Breast epithelium (tissue), 3 donors: ENCODE data around the gene SLC2A11.

Source experiments
- POLR2A ChIP-seq: fragments of 450-650 bp; IDR thresholded peaks from one replicate; pipeline ENCODE4 v1.6.1; 2016; ENCODE audit warnings: antibody characterized with exemption, mild to moderate bottlenecking, moderate library complexity
- POLR2AphosphoS5 ChIP-seq, 3 donors: sonication (generic); formaldehyde crosslinking; IDR thresholded peaks; one replicate each; pipeline ENCODE4 v1.6.1; 2017; ENCODE audit warnings: antibody characterized with exemption in 3 of 3
- TF ChIP-seq, protein P1 (sequence below), 3 donors: fragments of 450-650 bp; IDR thresholded peaks; one replicate each; pipeline ENCODE4 v1.5.1; 2016 to 2017; ENCODE audit warnings: antibody characterized with exemption in 3 of 3, mild to moderate bottlenecking in 3 of 3, moderate library complexity in 3 of 3

GRCh38 chr22:23850136-23850611 lies 7.5 kb upstream of the SLC2A11 start:
- TF ChIP-seq, protein P1, sequence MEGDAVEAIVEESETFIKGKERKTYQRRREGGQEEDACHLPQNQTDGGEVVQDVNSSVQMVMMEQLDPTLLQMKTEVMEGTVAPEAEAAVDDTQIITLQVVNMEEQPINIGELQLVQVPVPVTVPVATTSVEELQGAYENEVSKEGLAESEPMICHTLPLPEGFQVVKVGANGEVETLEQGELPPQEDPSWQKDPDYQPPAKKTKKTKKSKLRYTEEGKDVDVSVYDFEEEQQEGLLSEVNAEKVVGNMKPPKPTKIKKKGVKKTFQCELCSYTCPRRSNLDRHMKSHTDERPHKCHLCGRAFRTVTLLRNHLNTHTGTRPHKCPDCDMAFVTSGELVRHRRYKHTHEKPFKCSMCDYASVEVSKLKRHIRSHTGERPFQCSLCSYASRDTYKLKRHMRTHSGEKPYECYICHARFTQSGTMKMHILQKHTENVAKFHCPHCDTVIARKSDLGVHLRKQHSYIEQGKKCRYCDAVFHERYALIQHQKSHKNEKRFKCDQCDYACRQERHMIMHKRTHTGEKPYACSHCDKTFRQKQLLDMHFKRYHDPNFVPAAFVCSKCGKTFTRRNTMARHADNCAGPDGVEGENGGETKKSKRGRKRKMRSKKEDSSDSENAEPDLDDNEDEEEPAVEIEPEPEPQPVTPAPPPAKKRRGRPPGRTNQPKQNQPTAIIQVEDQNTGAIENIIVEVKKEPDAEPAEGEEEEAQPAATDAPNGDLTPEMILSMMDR (IDR thresholded peaks at IDR 0.05), result no peak
- TF ChIP-seq POLR2AphosphoS5 (IDR thresholded peaks at IDR 0.05) (no peak), POLR2A (no peak)
